Measurements from ENCODE around the gene MIPOL1. TPM values are rescaled to one million over a fixed set of nuclear protein-coding genes. Genes with fewer than 3 reads are reported as not detected.

The MIPOL1 gene
- total RNA-seq, 4 donors from 2014 or later = 17.0 to 43.4 (median 30.2) TPM

DNA sequence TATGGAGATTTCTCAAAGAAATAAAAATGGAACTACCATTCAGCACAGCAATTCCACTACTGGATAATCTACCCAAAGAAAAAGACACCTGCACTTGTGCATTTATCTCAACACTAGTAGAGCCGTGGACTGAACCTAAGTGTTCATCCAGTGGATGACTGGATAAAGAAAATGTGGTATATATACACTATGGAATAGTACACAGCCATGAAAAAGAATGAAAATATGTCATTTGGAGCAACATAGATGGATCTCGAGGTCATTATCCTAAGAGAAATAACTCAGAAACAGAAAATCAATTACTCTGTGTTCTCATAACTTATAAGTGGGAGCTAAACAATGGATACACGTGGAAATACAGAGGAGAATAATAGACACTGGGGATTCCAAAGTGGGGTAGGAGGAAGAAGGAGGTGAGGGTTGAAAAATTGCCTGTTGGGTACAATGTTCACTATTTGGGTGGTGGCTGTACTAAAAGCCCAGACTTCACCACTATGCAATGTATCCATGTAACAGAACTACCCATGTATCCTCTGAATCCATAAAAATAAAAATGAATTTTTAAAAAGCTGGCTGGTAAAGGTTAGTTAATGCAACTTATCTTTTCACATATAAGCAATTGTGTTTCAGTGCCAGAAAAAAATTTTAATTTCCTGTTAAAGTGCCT lies 266.6 kb downstream of the MIPOL1 start:
- WGBS, 2 donors = 93 to 96% methylated on average over 3 of the region's 3 CpGs
- TF ChIP-seq POLR2A (IDR thresholded peaks at IDR 0.05) = no peak
- TF ChIP-seq, protein P1, sequence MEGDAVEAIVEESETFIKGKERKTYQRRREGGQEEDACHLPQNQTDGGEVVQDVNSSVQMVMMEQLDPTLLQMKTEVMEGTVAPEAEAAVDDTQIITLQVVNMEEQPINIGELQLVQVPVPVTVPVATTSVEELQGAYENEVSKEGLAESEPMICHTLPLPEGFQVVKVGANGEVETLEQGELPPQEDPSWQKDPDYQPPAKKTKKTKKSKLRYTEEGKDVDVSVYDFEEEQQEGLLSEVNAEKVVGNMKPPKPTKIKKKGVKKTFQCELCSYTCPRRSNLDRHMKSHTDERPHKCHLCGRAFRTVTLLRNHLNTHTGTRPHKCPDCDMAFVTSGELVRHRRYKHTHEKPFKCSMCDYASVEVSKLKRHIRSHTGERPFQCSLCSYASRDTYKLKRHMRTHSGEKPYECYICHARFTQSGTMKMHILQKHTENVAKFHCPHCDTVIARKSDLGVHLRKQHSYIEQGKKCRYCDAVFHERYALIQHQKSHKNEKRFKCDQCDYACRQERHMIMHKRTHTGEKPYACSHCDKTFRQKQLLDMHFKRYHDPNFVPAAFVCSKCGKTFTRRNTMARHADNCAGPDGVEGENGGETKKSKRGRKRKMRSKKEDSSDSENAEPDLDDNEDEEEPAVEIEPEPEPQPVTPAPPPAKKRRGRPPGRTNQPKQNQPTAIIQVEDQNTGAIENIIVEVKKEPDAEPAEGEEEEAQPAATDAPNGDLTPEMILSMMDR (IDR thresholded peaks at IDR 0.05) = no peak
- H3K9me3 ChIP-seq = no peaks in the 10 kb centered on the region
- intact Hi-C loops (cut with DNase I) = no loop called here
- H3K27me3 ChIP-seq = no peaks in the 10 kb centered on the region
- DNase-seq = no peak
- H3K4me1 ChIP-seq = no peaks in the 10 kb centered on the region
- no peaks in the 10 kb centered on the region for H3K36me3 ChIP-seq
- no peak overlapping the region for H3K27ac ChIP-seq
- H3K4me3 ChIP-seq (replicated peaks in 1 of 3) = no peak overlapping the region

DNA sequence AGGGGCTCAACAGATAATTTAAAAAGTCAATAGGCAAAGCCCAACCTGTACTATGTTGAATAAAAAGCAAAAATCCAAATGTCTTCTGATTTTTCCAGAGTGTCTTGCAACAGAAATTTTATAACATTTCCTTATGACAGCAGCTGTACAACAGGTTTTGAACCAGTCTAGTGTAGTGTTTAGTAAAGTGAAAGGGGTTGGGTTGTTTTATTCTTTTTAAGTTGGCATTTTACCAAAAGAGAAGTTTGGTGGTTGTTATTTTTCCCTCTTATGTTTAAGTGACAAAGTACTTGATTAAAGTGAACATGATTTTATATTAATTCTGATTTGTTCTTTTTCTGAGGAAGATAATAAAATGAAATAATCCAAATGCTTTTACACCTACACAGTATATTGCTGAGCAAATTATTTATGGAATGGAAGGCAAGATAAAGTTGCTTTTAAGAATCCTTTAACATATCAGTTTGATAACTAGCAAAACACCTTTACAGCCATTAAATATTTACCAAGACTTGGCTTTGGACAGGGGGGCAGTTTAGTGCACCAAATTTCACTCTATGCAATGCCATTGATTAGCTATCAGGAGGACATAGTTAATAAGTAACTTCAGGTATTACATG lies 268.4 kb downstream of the MIPOL1 start:
- no peak for TF ChIP-seq POLR2A (IDR thresholded peaks at IDR 0.05)
- TF ChIP-seq, protein P1 (IDR thresholded peaks at IDR 0.05) = no peak
- Histone ChIP-seq H3K4me1 (no peaks in the 10 kb centered on the region), H3K4me3 (replicated peaks in 1 of 3) (no peak overlapping the region), H3K36me3 (no peaks in the 10 kb centered on the region), H3K27ac (no peak overlapping the region), H3K27me3 (no peaks in the 10 kb centered on the region), H3K9me3 (no peaks in the 10 kb centered on the region)
- DNase-seq = no peak
- intact Hi-C loops (cut with DNase I) = no loop called here

DNA sequence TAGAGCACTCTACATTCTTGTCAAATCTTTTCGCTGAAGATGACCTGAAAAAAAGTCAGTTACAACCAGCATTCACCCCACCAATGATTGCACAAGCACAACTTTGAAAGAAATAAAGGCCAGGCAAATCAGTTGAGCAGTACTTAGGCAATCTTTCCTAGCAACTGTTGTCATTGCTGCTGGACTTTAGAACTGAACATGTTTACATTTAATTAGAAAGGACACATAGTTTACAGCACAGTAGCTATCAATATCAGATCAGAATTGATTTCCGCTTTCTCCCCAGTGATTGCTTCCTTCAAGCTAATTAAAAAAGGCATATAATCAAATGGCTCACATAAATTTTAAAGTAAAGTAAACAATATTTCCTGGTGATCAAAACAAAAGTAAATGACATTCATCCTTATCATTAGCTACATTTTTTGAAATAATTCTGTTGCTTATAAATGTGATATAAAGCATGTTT lies 268.9 kb downstream of the MIPOL1 start:
- no peaks in the 10 kb centered on the region for H3K27me3 ChIP-seq
- WGBS, 2 donors = 64 to 71% methylated on average over 2 of the region's 2 CpGs
- H3K4me3 ChIP-seq (replicated peaks in 1 of 3) = no peak overlapping the region
- no peaks in the 10 kb centered on the region for H3K4me1 ChIP-seq
- no peaks in the 10 kb centered on the region for H3K9me3 ChIP-seq
- intact Hi-C loops (cut with DNase I) = no loop called here
- no peak for DNase-seq
- H3K36me3 ChIP-seq = no peaks in the 10 kb centered on the region
- TF ChIP-seq POLR2A (IDR thresholded peaks at IDR 0.05) = no peak
- H3K27ac ChIP-seq = no peak overlapping the region

DNA sequence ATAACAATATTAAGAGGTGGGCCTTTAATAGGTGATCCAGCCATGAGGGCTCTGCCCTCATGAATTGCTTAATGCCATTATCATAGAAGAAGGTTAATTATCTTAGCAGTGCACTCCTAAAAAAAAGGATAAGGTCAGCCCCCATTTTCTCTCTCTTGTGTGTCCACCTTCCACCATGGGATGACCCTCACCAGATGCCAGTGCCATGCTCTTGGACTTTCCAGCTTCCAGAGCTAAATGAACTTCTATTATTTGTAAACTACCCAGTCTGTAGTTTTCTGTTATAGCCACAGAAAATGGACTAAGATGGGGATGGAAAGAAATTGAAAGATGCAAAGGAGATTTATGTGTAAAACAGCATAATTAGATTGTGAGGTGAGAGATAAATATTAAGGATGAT lies 271.9 kb downstream of the MIPOL1 start:
- H3K4me1 ChIP-seq = no peaks in the 10 kb centered on the region

DNA sequence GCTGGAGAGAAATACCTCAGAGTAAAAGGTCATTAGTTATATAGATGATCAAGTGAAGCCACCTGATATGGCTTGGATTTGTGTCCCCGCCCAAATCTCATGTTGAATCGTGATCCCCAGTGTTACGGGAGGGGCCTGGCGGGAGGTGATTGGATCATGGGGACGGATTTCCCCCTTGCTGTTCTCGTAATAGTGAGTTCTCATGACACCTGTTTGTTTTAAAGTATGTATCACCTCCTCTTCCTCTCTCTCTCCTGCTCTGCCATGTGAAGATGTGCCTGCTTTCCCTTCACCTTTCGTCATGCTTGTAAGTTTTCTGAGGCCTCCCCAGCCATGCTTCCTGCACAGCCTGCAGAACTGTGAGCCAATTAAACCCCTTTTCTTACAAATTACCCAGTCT lies 272.5 kb downstream of the MIPOL1 start:
- no peak for DNase-seq
- H3K27ac ChIP-seq = no peak overlapping the region
- intact Hi-C loops (cut with DNase I) = no loop called here
- no peak overlapping the region for H3K4me3 ChIP-seq (replicated peaks in 1 of 3)
- no peaks in the 10 kb centered on the region for H3K36me3 ChIP-seq
- no peaks in the 10 kb centered on the region for H3K9me3 ChIP-seq
- WGBS, 2 donors = 95 to 96% methylated on average over 7 of the region's 7 CpGs
- H3K4me1 ChIP-seq = no peaks in the 10 kb centered on the region
- TF ChIP-seq, protein P1 (IDR thresholded peaks at IDR 0.05) = no peak
- no peak for TF ChIP-seq POLR2A (IDR thresholded peaks at IDR 0.05)
- no peaks in the 10 kb centered on the region for H3K27me3 ChIP-seq

More for the DNA sequence above, 271.9 kb downstream of the MIPOL1 start:
- no peaks in the 10 kb centered on the region for H3K36me3 ChIP-seq
- H3K4me3 ChIP-seq (replicated peaks in 1 of 3) = no peak overlapping the region
- no peaks in the 10 kb centered on the region for H3K9me3 ChIP-seq
- no peak overlapping the region for H3K27ac ChIP-seq
- no peaks in the 10 kb centered on the region for H3K27me3 ChIP-seq
- DNase-seq = no peak
- TF ChIP-seq POLR2A (IDR thresholded peaks at IDR 0.05) = no peak
- TF ChIP-seq, protein P1 (IDR thresholded peaks at IDR 0.05) = no peak
- intact Hi-C loops (cut with DNase I) = no loop called here
